Fibroblast of skin of right quadriceps (primary cell): ENCODE data around the gene UFL1.
"Not testable (repeated sequence)": the region's sequence is repeated elsewhere in the genome, so short reads cannot be mapped to it uniquely, and the experiment has no call there.

Experiments used
- DNase-seq: peaks from one replicate; pipeline ENCODE4 v3.0.0-alpha.2; 2013

The UFL1 gene

DNA sequence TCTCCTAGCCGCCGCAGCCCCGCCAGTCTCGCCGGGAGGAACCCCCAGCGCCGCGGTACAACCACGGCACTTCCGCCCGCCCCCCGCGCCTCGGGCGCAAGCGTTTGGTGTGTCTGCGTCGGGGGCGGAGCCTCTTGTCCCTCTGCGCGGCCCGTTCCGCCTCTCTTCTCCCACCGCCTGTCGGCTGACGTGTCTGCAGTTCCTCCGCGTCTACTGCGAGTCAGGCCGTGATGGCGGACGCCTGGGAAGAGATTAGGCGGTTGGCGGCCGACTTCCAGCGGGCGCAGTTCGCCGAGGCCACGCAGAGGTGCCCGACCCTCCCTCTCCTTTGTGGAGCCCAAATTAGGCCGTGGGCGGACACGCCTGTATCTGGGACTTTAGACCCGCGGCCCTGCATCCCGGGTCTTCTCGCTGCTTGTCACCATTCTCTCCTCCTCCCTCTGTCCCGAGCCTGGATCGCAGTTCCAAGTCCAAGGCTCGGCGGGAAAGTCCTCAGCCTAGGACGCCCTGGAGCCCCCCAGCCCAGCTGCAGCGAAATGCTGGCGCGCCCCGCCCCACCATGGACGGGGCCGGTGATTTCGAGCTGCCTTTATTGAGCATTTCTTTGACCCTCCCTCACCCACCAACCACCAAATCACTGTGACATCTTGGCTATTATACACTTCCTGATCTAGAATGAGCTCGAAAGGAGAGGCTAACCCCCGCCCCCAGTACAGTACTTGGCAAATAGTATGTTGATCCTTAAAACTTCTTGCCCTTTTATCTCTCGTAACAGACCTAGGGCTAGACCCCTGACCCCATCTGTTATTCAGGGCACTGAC lies at the start of gene UFL1:
Gene UFL1 (plus strand): TSS at position 163 of the 821 bp plus-strand sequence. CDS start 68 bp downstream, at position 231.
- DNase-seq: peak; percentile 92

DNA sequence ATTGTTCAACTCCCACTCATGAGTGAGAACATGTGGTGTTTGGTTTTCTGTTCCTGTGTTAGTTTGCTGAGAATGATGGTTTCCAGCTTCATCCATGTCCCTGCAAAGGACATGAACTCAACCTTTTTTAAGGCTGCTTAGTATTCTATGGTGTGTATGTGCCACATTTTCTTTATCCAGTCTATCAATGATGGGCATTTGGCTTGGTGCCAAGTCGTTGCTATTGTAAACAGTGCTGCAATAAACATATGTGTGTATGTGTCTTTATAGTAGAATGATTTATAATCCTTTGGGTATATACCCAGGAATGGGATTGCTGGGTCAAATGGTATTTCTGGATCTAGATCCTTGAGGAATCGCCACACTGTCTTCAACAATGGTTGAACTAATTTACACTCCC lies 49.3 kb upstream of the UFL1 start:
- DNase-seq: not testable (repeated sequence)

DNA sequence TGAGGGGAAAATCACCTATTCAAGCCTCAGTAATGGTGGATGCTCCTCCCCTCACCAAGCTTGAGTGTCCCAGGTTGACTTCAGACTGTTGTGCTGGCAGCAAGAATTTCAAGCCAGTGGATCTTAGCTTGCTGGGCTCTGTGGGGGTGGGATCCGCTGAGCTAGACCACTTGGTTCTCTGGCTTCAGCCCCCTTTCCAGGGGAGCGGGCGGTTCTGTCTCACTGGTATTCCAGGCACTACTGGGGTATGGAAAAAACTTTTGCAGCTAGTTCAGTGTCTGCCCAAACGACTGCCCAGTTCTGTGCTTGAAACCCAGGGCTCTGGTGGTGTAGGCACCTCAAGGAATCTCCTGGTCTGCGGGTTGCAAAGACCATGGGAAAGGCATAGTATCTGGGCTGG lies 42.9 kb upstream of the UFL1 start:
- no peak for DNase-seq

DNA sequence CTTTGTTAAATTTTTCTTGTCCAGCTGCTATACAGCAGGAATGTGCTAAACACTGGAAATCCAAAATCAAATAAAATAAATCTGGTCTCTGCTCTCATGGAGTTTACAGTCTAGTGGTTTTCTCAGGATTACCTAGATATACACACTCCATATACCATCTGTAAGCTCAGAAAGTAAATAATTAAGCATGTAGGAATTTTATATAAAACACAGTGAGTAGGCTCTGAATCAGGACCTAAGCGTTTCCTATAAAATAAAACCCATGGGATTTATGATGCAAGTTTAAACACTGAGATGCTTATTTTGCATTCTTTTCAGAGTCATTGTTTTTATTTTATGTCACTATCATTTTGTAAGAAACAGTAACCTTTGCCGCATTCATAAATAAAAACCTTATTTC lies 29.7 kb upstream of the UFL1 start:
- DNase-seq: no peak

DNA sequence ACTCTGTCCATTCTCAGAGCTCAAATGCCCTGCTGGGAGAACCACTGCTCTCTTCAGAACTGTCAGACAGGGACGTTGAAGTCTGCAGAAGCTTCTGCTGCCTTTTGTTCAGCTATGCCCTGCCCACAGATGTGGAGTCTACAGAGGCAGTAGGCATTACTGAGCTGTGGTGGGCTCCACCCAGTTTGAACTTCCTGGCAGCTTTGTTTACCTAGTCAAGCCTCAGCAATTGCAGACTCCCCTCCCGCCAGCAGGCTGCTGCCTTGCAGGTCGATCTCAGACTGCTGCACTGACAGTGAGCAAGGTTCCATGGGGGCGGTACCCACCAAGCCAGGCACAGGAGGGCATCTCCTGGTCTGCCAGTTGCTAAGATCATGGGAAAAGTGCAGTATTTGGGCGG lies 21.8 kb upstream of the UFL1 start:
- no peak for DNase-seq

DNA sequence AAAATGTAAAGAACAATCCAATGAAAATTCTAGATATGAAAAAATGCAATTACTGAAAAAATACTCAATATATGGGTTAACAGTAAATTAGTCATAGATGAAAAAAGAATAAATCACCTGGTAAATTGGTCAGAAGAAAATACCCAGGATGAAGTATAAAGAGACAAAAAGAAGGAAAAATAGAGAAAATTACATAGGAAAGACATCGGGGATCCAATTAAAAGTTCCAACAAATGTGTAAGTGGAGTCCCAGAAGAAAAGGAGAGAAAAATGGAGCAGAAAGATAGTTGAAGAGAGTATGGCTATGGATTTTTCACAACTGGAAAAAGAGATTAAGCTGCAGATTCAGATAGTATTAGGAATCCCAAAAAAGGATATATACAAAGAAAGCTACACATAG lies 18.7 kb upstream of the UFL1 start:
- DNase-seq: no peak

DNA sequence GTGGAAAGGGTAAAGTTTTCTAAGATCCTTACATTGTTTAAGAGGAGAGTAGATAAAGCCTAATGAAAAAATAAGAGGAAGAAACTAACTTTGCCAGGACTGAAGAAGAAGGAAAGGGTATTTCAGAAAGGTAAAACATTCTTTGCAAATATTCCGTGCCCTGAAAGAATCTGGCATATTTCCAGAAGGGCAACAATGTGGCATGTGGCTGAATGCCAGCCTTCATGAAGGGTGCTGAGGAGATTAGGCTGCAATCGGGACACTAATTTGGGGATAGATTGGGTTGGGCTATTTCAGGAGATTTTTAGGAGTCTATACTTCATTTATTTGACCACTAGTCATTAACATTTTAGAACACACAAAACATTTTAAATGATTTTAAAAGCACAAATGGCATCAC lies 16.2 kb upstream of the UFL1 start:
- no peak for DNase-seq

DNA sequence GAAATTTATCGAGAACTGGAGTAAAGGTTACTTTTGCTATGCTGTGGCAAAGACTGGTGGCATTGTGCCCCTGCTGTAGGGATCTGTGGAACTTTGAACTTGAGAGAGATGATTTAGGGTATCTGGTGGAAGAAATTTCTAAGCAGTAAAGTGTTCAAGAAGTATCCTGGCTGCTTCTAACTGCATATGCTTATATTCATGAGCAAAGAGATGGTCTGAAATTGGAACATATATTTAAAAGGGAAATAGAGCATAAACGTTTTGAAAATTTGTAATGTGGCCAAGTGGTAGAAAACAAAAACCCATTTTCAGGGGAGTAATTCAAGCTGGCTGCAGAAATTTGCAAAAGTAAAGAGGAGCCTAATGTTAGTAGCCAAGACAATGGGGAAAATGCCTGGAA lies 12.3 kb upstream of the UFL1 start:
- DNase-seq: no peak

DNA sequence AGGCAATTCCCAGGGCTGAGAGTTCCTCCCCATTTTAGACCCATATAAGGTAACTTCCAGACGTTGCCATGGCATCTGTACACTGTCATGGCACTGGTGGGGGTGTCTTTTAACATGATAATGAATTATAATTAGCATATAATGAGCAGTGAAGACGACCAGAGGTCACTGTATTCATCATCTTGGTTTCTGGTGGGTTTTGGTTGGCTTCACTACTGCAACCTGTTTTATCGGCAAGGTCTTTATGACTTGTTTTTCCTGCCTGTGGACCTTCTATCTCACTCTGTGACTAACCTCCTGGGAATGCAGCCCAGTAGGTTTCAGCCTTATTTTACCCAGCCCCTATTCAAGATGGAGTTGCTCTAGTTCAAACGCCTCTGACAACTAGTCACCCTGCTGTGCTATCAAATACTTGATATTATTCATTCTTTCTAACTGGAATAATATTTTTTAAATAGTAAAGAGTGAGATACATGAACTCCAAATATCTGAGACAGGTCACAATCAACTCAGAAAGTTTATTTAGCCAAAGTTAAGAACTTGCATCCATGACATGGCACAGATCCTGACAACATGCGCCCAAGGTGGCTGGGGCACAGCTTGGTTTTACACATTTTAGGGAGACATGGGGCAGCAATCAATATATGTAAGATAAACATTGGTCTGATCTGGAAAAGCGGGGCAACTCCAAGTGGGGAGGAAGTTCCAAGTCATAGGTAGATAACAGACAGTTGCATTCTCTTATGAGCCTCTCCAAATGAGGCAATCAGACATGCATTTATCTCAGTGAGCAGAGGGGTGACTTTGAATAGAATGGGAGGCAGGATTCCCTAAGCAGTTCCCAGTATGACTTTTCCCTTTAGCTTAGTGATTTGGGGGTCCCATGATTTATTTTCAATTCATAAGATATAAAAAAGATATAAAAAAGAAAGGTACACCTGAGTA lies 1.2 kb upstream of the UFL1 start:
- DNase-seq: peak; percentile 26

DNA sequence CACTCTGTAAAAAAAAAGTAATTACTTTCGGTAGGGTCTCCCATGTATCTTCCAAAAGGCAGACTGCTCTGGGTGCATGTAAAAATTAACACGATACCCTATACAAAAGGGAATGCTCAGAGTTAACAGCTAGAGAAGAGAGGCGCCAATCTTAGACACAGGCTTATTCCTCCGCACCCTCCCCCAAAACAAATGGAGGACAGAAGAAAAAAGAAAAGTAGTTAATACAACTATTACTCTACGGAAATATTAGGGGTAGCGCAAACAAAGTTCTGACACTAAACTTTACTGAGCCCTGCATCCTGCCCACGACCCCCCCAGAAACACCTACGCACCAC lies 331 bp upstream of the UFL1 start:
- DNase-seq: no peak

DNA sequence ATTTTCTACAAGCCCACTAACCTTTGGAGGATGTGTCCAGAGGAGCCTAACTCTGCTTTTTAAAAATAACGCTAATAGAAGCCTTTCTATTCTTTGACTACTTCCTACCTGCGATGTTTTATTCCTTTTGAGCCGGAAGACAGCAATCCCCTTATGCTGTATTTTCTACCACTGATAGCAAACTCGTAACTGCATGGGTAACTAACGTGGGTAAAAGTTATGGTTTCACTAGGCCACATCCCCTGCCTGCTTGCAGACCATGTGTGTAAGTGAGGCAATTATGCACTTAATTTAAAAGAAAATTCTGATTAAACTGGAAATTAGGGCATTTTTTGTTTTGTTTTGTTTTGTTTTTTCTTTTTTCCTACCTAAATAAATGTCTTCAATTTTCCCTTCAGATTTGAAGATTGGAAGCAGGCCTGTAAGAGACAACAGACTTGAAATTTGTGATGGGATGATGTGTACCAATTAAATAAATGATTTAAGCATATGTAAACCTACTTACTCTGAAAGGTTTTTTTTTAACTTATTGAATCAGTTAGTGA lies 931 bp downstream of the UFL1 start:
- peak; percentile 13 for DNase-seq

DNA sequence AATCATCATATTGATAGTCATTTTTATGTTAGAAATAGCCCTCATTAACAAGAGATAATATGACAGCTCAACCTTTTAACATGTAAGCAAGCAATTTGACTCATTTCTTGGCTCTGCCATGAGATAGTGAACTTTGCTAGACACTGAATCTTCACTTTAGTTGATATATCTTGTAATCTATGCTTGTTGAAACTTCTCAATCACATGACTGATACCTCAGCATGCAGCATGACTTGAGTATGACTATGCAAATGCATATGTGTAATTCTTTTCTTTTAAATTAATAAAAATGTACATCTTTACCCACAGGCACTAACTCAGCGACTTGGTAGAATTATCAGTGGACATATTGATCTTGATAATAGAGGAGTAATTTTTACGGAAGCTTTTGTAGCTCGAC lies 6.6 kb downstream of the UFL1 start:
- DNase-seq: no peak

DNA sequence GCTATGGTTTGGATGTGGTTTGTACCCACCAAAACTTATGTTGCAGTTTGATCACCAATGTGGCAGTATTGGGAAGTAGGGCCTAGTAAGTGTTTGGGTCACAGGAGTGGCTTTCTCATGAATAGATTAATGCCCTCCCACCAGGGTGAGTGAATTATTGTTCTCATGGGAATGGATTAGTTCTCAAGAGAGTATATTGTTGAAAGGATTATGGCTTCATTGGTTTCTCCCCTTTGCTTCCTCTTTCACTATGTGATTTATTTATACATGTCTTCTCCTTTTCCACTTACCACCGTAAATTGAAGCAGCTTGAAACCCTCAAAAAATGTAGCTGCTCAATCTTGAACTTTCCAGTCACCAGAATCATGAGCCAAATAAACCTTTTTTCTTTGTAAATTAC lies 10.8 kb downstream of the UFL1 start:
- DNase-seq: no peak

DNA sequence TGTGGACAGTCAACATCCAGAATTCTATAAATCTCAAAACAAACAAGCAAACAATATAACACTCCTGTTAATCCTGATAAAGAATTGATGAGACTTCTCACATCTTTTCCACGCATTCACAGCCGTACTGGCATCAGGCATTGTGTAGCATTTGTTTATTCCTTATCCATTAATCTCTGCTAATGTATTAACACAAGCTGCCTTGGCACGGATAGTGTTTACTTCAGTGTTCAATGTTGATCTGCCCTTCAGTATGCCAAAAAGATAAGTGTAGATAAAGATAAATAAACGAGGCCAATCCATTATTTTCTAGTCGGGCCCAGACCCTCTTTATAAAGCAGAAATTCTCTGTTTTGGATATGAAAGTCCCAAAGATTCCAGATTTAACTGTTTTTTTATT lies 16.1 kb downstream of the UFL1 start:
- DNase-seq: no peak

DNA sequence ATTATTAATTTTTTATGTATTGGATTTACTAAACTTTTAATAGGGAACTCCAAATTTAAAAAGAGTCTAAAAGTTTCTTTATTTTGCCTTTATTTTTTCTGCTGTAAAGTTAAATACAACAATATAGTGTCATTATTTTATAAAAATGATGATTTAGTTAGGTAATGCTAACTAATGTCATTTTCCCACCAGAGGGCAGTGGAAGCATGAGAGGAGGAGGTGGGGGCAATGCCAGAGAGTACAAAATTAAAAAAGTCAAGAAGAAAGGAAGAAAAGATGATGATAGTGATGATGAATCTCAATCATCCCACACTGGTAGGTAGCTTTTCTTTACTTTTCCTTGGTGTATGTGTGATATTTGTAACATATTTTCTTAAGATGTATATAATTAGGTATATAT lies 21.1 kb downstream of the UFL1 start:
- no peak for DNase-seq

DNA sequence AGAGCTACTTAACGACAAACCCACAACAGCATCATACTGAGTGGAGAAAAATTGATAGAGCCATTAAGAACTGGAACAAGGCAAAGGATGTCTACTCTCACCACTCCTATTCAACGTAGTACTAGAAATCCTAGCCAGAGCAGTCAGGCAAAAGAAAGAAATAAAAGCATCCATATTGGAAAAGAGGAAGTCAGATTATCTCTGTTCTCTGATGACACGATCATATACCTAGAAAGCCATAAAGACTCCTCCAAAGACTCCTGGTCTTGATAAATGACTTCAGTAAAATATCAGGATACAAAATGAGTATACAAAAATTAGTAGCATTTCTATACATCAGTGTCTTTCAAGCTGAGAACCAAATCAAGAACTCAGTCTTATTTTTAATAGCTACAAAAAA lies 24.3 kb downstream of the UFL1 start:
- DNase-seq: no peak

DNA sequence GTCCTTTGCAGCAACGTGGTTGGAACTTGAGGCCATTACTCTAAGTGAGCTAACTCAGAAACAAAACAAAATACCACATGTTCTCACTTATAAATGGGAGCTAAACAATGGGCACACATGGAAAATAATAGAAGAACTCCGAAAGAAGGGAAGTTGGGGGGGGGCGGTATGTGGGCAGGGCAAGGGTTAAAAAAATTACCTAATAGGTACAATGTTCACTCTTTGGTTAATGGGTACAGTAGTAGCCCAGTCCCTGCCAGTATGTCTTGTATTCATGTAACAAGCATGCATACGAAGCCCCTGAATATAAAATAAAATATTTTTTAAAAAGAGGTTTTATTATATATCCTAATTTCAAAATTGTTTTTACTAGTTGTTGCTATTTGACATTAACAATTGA lies 26.0 kb downstream of the UFL1 start:
- DNase-seq: no peak

DNA sequence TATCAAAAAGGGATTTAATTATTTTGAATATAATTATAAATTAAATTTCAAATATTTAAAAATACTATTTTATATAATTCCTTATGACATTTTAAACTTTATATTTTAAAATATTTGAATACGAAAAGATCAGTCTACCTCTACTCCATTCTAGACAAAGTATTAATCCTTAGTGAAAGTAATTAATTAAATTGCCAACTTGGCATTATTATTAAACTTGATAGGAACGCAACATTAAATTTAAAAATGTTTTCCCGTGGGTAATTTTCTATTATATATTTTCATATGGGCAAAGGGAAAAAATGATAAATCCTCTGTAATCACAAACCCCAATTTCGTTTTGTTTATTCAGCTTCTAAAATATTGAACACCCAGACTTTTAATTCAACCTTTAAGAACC lies 33.0 kb downstream of the UFL1 start:
- DNase-seq: no peak

DNA sequence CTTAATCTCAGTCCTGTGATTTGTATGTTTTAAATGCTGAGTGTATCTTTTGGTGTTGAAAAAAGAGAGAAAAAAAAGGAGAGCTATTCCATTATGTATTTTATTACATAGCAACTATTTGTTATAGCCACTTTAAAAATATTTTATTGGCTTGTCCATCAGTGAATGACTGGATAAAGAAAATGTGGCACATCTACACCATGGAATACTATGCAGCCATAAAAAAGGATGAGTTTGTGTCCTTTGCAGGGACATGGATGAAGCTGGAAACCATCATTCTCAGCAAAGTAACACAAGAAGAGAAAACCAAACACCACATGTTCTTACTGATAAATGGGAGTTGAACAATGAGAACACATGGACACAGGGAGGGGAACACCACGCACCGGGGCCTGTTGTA lies 38.1 kb downstream of the UFL1 start:
- not testable (repeated sequence) for DNase-seq

DNA sequence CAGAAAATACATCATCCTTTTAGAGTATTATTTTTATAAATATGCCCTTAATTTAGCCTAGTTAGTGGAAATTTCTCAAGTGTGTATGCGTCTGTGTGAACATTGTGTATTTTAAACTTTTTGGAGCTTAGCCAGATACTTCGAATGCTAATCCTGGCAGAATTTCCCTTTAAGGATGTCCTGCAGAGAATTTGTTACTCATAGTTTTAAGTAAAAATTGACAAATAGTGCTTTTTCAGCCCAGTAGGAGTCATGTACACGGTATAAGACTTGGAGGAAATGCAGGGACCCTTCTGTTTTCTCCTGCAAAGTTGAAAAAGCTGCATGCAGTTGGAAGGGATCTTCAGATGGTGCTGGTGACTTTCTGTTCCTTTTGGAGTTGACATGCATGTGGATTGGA lies 41.3 kb downstream of the UFL1 start, which contains the start of gene FHL5:
Gene FHL5 (plus strand): TSS at position 243 of the 400 bp plus-strand sequence. CDS start 40,486 bp downstream, outside the sequence.
- no peak for DNase-seq

DNA sequence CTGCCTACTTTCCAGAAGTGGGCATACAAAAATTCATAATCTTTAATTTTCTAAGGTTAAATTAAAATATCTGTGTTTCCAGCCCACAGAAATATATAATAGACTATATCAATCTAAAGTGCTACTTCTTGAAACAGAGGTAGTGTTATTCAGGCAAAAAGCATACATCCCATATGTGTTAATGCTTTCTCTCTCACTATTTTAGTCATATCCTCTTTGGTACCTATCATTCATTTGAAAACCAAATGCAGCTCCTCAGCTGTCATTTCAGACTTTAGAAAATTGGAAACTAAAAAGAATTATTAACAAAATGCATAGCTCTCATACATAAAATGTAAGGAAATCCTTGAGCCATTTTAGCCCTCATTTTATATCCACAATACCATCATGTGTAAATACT lies 42.2 kb downstream of the UFL1 start:
- DNase-seq: no peak

DNA sequence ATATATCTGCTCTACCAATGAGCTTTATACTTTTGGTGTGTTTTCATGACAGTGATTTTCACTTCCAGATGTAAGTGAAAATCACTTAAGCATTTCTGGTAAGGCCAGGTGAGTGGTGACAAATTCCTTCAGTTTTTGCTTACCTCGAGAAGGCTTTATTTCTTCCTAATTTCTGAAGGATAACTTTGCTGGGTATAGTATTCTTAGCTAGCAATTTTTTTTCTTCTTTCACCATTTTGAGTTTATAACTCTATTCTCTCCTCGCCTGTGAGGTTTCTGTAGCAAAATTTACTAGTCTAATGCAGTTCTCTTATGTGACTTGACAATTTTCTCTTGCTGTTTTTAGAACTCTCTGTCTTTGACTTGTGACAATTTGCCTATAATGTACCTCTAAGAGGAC lies 48.4 kb downstream of the UFL1 start:
- DNase-seq: no peak

DNA sequence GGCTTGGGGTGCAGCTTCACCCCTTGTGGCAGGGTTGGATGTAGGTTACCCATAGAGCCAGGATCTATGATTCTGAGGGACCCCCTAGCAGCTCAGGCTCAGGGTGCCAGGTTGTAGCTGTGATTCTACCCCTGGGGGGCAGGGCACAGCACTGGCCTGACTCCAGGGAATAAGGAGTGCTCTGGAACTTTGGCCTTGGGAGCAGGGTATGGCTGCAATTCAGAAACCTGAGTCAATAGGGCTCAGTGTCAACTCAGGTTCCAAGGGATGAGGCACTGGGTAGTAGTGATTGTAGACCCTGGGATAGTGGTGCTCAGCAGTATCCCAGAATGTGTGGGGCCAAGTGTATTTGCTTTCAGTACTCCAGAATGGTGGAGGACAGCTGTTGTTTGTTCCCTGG lies 49.9 kb downstream of the UFL1 start:
- DNase-seq: no peak

DNA sequence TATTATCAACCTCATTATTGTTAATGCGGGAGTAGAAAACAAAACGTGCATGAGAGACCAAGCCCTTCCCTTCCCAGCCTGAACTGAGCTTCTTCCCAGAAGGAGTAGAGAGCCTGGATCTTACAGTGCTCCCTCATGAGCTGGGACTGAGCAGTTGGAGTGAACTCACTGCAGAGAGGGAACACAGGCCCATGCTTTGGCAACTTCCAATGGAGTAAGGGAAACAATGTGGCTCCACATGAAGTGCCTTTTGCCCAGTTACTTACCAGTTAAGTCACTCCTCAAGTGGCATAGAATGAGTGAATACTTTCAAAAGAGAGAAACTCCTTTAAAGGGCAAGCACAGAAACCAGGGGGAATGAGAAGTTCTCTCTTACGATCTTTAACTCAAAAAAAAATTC lies 53.8 kb downstream of the UFL1 start:
- DNase-seq: no peak
